Keratinocyte (primary cell): Measurements from ENCODE around the gene GAP43. TPM values are rescaled to one million over a fixed set of nuclear protein-coding genes. Genes with fewer than 3 reads are reported as not detected.

Experiments used
- DNase-seq: peaks from one replicate; pipeline ENCODE4 v3.0.0-alpha.2; 2011; ENCODE audit warnings: low read depth, missing footprints, low spot score
- FAIRE-seq: peaks from 2 replicates; lab custom pipeline; 2011; peaks lifted over from hg19 to GRCh38; lab: Jason Lieb, UNC
- H2AFZ ChIP-seq: 2 replicates; pipeline ENCODE4 v1.6.0; 2012; ENCODE audit warnings: low read length, control low read depth, inconsistent platforms; ENCODE audit not compliant: control insufficient read depth
- H3K27ac ChIP-seq: 2 replicates; pipeline ENCODE4 v1.5.1; 2011; ENCODE audit warnings: low read length; ENCODE audit not compliant: control insufficient read depth, insufficient read depth
- H3K27me3 ChIP-seq: 3 replicates; pipeline ENCODE4 v1.6.0; 2011; ENCODE audit warnings: low read length; ENCODE audit not compliant: control insufficient read depth, insufficient read depth; ENCODE audit errors: extremely low read depth
- H3K36me3 ChIP-seq, 2 experiments: 2 replicates in 1 of 2; 3 replicates in 1 of 2; pipeline ENCODE4 v1.5.1; 2011; ENCODE audit warnings: low read length in 2 of 2, mild to moderate bottlenecking in 1 of 2; ENCODE audit not compliant: control insufficient read depth in 2 of 2, insufficient read depth in 2 of 2; ENCODE audit errors: extremely low read depth in 1 of 2
- H3K4me1 ChIP-seq: 3 replicates; pipeline ENCODE4 v1.5.1; 2011; ENCODE audit warnings: low read length; ENCODE audit not compliant: control insufficient read depth, insufficient read depth; ENCODE audit errors: extremely low read depth
- H3K4me2 ChIP-seq: 3 replicates; pipeline ENCODE4 v1.6.0; 2011; ENCODE audit warnings: low read depth, low read length; ENCODE audit not compliant: control insufficient read depth, insufficient read depth; ENCODE audit errors: extremely low read depth
- H3K4me3 ChIP-seq, 3 experiments: fragments of 200-600 bp in 1 of 3; sonication (generic) in 1 of 3; 2 replicates in 2 of 3; 3 replicates in 1 of 3; pipeline ENCODE4 v1.5.1; 2011 to 2016; ENCODE audit warnings: low read length in 3 of 3, mild to moderate bottlenecking in 3 of 3, control low read depth in 2 of 3, inconsistent platforms in 1 of 3, low read depth in 1 of 3, mixed read lengths in 1 of 3, mixed run types in 1 of 3, moderate library complexity in 1 of 3; ENCODE audit not compliant: control insufficient read depth in 2 of 3, insufficient read depth in 2 of 3; ENCODE audit errors: extremely low read depth in 1 of 3
- H3K79me2 ChIP-seq: 2 replicates; pipeline ENCODE4 v1.6.0; 2012; ENCODE audit warnings: low read length; ENCODE audit not compliant: control insufficient read depth, insufficient read depth
- H3K9ac ChIP-seq: 3 replicates; pipeline ENCODE4 v1.6.0; 2011; ENCODE audit warnings: low read length; ENCODE audit not compliant: control insufficient read depth, insufficient read depth; ENCODE audit errors: extremely low read depth
- H3K9me1 ChIP-seq: 3 replicates; pipeline ENCODE4 v1.6.0; 2011; ENCODE audit warnings: low read length; ENCODE audit not compliant: control insufficient read depth, insufficient read depth; ENCODE audit errors: extremely low read depth
- H3K9me3 ChIP-seq: 2 replicates; pipeline ENCODE4 v1.5.1; 2012; ENCODE audit warnings: low read depth, low read length; ENCODE audit not compliant: control insufficient read depth
- H4K20me1 ChIP-seq: 3 replicates; pipeline ENCODE4 v1.6.0; 2011; ENCODE audit warnings: low read length; ENCODE audit not compliant: control insufficient read depth, insufficient read depth; ENCODE audit errors: extremely low read depth
- CTCF ChIP-seq, 3 experiments: IDR thresholded peaks in 1 of 3; conservative IDR thresholded peaks in 1 of 3; optimal IDR thresholded peaks in 1 of 3; 2 replicates in 2 of 3; 3 replicates in 1 of 3; pipeline versions ENCODE3 to v1.5.1; 2011; ENCODE audit warnings: low read length in 3 of 3, mild to moderate bottlenecking in 3 of 3, moderate library complexity in 2 of 3, control low read depth in 1 of 3, inconsistent platforms in 1 of 3; ENCODE audit not compliant: insufficient read depth in 2 of 3; ENCODE audit errors: extremely low read depth in 1 of 3
- EZH2 ChIP-seq: IDR thresholded peaks from one replicate; pipeline ENCODE4 v1.6.1; 2012; ENCODE audit warnings: inconsistent platforms, mild to moderate bottlenecking, low read length, moderate library complexity
- dilution Hi-C: fragments of 300-500 bp; cut with MboI; formaldehyde crosslinking; loops from one replicate; pipeline ENCODE4 v1.7.0; 2020; ENCODE audit warnings: low sequenced_read_pairs; ENCODE audit not compliant: extremely low pct_ligation_motif_present
- polyA plus RNA-seq, 5 experiments: library from polyadenylated mRNA; depleted of rRNA in 3 of 5; stranded (reverse) in 3 of 5; stranded (forward) in 1 of 5; unstranded in 1 of 5; fragments of >200 nt; gene quantifications; 1 replicate in 1 of 5; 2 replicates in 3 of 5; 3 replicates in 1 of 5; pipeline versions ENCODE4 v1.2.1 to v1.2.3, GENCODE V29; 2011 to 2012; ENCODE audit warnings: missing spikeins in 2 of 5, low read depth in 1 of 5, low replicate concordance in 1 of 5

GAP43 gene
- polyA plus RNA-seq, 1 donor (not counting 4 experiments of a cell fraction or from before 2014, with no cell fraction given), result not detected

GRCh38 chr3:115720983-115721382 lies 97.7 kb downstream of the GAP43 start:
- H3K27me3 ChIP-seq, result no peaks in the 10 kb centered on the region
- no peak overlapping the region for H3K9ac ChIP-seq
- no peak overlapping the region for H3K4me3 ChIP-seq
- H4K20me1 ChIP-seq, result no peaks in the 10 kb centered on the region
- TF ChIP-seq CTCF (optimal IDR thresholded peaks at IDR 0.05 in 1 of 3, IDR thresholded peaks at IDR 0.05 in 1 of 3, conservative IDR thresholded peaks at IDR 0.05 in 1 of 3; ENCODE audit: extremely low read depth in 1 of 3, insufficient read depth in 2 of 3, low read length in 3 of 3) (no peak), EZH2 (no peak)
- H3K36me3 ChIP-seq, result no peaks in the 10 kb centered on the region
- DNase-seq (no peak), FAIRE-seq (no peak)
- no peak overlapping the region for H3K27ac ChIP-seq
- H3K4me2 ChIP-seq, result no peak overlapping the region
- H3K79me2 ChIP-seq, result no peaks in the 10 kb centered on the region
- no peak overlapping the region for H2AFZ ChIP-seq
- H3K9me3 ChIP-seq, result no peaks in the 10 kb centered on the region
- H3K4me1 ChIP-seq, result no peaks in the 10 kb centered on the region
- H3K9me1 ChIP-seq, result no peaks in the 10 kb centered on the region
- dilution Hi-C loops, result no loop called here

- Histone ChIP-seq H3K9me3 (no peaks in the 10 kb centered on the region), H3K9me1 (no peaks in the 10 kb centered on the region), H3K27me3 (no peaks in the 10 kb centered on the region), H2AFZ (no peak overlapping the region), H3K4me2 (no peak overlapping the region), H3K9ac (no peak overlapping the region), H3K36me3 (no peaks in the 10 kb centered on the region), H3K27ac (no peak overlapping the region), H3K4me3 (no peak overlapping the region), H4K20me1 (no peaks in the 10 kb centered on the region), H3K79me2 (no peaks in the 10 kb centered on the region), H3K4me1 (no peaks in the 10 kb centered on the region)
- DNase-seq, result no peak
- no peak for TF ChIP-seq CTCF (optimal IDR thresholded peaks at IDR 0.05 in 1 of 3, IDR thresholded peaks at IDR 0.05 in 1 of 3, conservative IDR thresholded peaks at IDR 0.05 in 1 of 3; ENCODE audit: extremely low read depth in 1 of 3, insufficient read depth in 2 of 3, low read length in 3 of 3)
- TF ChIP-seq EZH2, result no peak
- FAIRE-seq, result no peak
- dilution Hi-C loops, result no loop called here
Observed at GRCh38 chr3:115725800-115726199, 102.5 kb downstream of the GAP43 start.
